ENCODE measurements around the gene OCA2. TPM values are rescaled to one million over a fixed set of nuclear protein-coding genes. Genes with fewer than 3 reads are reported as not detected.

Gene OCA2
- total RNA-seq, 2 experiments from 2014 or later: not detected

- BruUV-seq (replicated peaks): no TSS peak
- TF ChIP-seq EZH2phosphoT487 (IDR thresholded peaks at IDR 0.05; ENCODE audit: borderline replicate concordance, low read depth, low read length): no peak
- no peak for TF ChIP-seq CTCF (conservative IDR thresholded peaks at IDR 0.05; ENCODE audit: low read length)
- POLR2A ChIA-PET: no interaction called here
Measured at GRCh38 chr15:27864719-27865118, 234.4 kb downstream of the OCA2 start.

GRCh38 chr15:27864086-27864485 is 235.0 kb downstream of the OCA2 start:
- POLR2A ChIA-PET: no interaction called here
- BruUV-seq (replicated peaks): no TSS peak

More at GRCh38 chr15:27864719-27865118, 234.4 kb downstream of the OCA2 start:
- H3K9me3 ChIP-seq (ENCODE audit: low read length): no peaks in the 10 kb centered on the region
- intact Hi-C loops (cut with micrococcal nuclease; ENCODE audit: unreplicated experiment): no loop called here
- no peaks in the 10 kb centered on the region for H4K20me1 ChIP-seq (ENCODE audit: insufficient read depth, low read length)
- H3K9me2 ChIP-seq (ENCODE audit: insufficient read depth, low read length): no peaks in the 10 kb centered on the region
- H3K4me1 ChIP-seq (ENCODE audit: insufficient read depth, low read length, poor library complexity, severe bottlenecking): no peaks in the 10 kb centered on the region
- no peak overlapping the region for H3K4me2 ChIP-seq (ENCODE audit: low read length)
- no peak overlapping the region for H2AFZ ChIP-seq (ENCODE audit: low read length)
- DNase-seq (ENCODE audit: low spot score): no peak
- no peaks in the 10 kb centered on the region for H3K79me2 ChIP-seq (ENCODE audit: insufficient read depth, low read depth, low read length)
- H3K27ac ChIP-seq (ENCODE audit: low read depth, low read length, poor library complexity, severe bottlenecking): no peak overlapping the region
- no peak overlapping the region for H3K4me3 ChIP-seq (ENCODE audit: low read depth, low read length, poor library complexity, severe bottlenecking)
- CTCF ChIA-PET (ENCODE audit: unreplicated experiment): no interaction called here
- H3K36me3 ChIP-seq (ENCODE audit: insufficient read depth, low read length): no peaks in the 10 kb centered on the region

DNA sequence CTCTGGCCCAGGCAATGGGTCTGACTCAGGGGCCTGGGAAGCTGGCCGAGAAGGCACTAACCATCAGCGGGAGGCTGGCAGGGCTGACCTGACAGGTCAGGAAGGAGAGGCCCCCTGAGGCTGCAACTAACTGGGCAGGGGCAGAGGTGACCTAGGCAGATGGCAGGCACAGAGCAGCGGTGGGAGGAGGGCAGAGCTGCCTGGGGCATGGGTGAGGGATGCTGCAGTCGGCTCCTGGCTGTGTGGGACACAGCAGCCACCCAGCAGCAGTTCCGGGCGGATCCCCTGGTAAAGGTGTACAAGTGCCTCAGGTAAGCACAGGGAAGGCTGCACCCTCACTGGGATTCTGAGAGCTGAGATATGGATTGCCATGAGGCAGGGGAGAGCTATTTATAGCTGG is 236.1 kb downstream of the OCA2 start:
- Histone ChIP-seq H3K36me3 (ENCODE audit: insufficient read depth, low read length) (no peaks in the 10 kb centered on the region), H2AFZ (ENCODE audit: low read length) (no peak overlapping the region), H3K4me3 (ENCODE audit: low read depth, low read length, poor library complexity, severe bottlenecking) (no peak overlapping the region), H3K9me2 (ENCODE audit: insufficient read depth, low read length) (no peaks in the 10 kb centered on the region), H3K4me2 (ENCODE audit: low read length) (no peak overlapping the region), H3K4me1 (ENCODE audit: insufficient read depth, low read length, poor library complexity, severe bottlenecking) (no peaks in the 10 kb centered on the region), H3K27ac (ENCODE audit: low read depth, low read length, poor library complexity, severe bottlenecking) (no peak overlapping the region), H3K9me3 (ENCODE audit: low read length) (no peaks in the 10 kb centered on the region), H3K79me2 (ENCODE audit: insufficient read depth, low read depth, low read length) (no peaks in the 10 kb centered on the region), H4K20me1 (ENCODE audit: insufficient read depth, low read length) (no peaks in the 10 kb centered on the region)
- ChIA-PET POLR2A (no interaction called here), CTCF (ENCODE audit: unreplicated experiment) (no interaction called here)
- DNase-seq (ENCODE audit: low spot score): no peak
- TF ChIP-seq CTCF (conservative IDR thresholded peaks at IDR 0.05; ENCODE audit: low read length) (no peak), EZH2phosphoT487 (IDR thresholded peaks at IDR 0.05; ENCODE audit: borderline replicate concordance, low read depth, low read length) (no peak)
- BruUV-seq (replicated peaks): no TSS peak
- intact Hi-C loops (cut with micrococcal nuclease; ENCODE audit: unreplicated experiment): no loop called here

More at GRCh38 chr15:27864086-27864485, 235.0 kb downstream of the OCA2 start:
- Histone ChIP-seq H3K9me3 (ENCODE audit: low read length) (no peaks in the 10 kb centered on the region), H3K36me3 (ENCODE audit: insufficient read depth, low read length) (no peaks in the 10 kb centered on the region), H4K20me1 (ENCODE audit: insufficient read depth, low read length) (no peaks in the 10 kb centered on the region), H3K27ac (ENCODE audit: low read depth, low read length, poor library complexity, severe bottlenecking) (no peak overlapping the region), H3K4me1 (ENCODE audit: insufficient read depth, low read length, poor library complexity, severe bottlenecking) (no peaks in the 10 kb centered on the region), H2AFZ (ENCODE audit: low read length) (no peak overlapping the region), H3K4me2 (ENCODE audit: low read length) (no peak overlapping the region), H3K79me2 (ENCODE audit: insufficient read depth, low read depth, low read length) (no peaks in the 10 kb centered on the region), H3K4me3 (ENCODE audit: low read depth, low read length, poor library complexity, severe bottlenecking) (no peak overlapping the region), H3K9me2 (ENCODE audit: insufficient read depth, low read length) (no peaks in the 10 kb centered on the region)
- CTCF ChIA-PET (ENCODE audit: unreplicated experiment): no interaction called here
- TF ChIP-seq EZH2phosphoT487 (IDR thresholded peaks at IDR 0.05; ENCODE audit: borderline replicate concordance, low read depth, low read length) (no peak), CTCF (conservative IDR thresholded peaks at IDR 0.05; ENCODE audit: low read length) (no peak)
- DNase-seq (ENCODE audit: low spot score): no peak
- intact Hi-C loops (cut with micrococcal nuclease; ENCODE audit: unreplicated experiment): no loop called here
